HUES64 (cell line): ENCODE results near the gene MMP26. TPM values are rescaled to one million over a fixed set of nuclear protein-coding genes. Genes with fewer than 3 reads are reported as not detected.

Experiments used
- H3K27ac ChIP-seq: 2 replicates; pipeline ENCODE4 v1.7.0; 2013; ENCODE audit warnings: low read depth, low read length, inconsistent platforms
- H3K27me3 ChIP-seq: 2 replicates; pipeline ENCODE4 v1.6.1; 2013; ENCODE audit warnings: mild to moderate bottlenecking, low read length; ENCODE audit not compliant: insufficient read depth
- H3K36me3 ChIP-seq: 2 replicates; pipeline ENCODE4 v1.6.1; 2013; ENCODE audit warnings: mild to moderate bottlenecking, low read length; ENCODE audit not compliant: insufficient read depth
- H3K4me1 ChIP-seq: 2 replicates; pipeline ENCODE4 v1.6.1; 2013; ENCODE audit warnings: mild to moderate bottlenecking, low read length, moderate library complexity; ENCODE audit not compliant: insufficient read depth
- H3K4me3 ChIP-seq: 2 replicates; pipeline ENCODE4 v1.5.1; 2013; ENCODE audit warnings: mild to moderate bottlenecking, low read length, moderate library complexity
- H3K9ac ChIP-seq: 2 replicates; pipeline ENCODE4 v1.6.1; 2013; ENCODE audit warnings: mild to moderate bottlenecking, low read depth, low read length
- H3K9me3 ChIP-seq: 2 replicates; pipeline ENCODE4 v1.6.1; 2013; ENCODE audit warnings: low read depth, low read length; ENCODE audit not compliant: insufficient read depth
- WGBS: fragments of 150-250, 120-280 bp; methylation state at CpG from one replicate; pipeline ENCODE4 v1.1.7; 2013; ENCODE audit warnings: missing lambda C conversion rate; 5-methylcytosine and 5-hydroxymethylcytosine counted together
- polyA plus RNA-seq, 2 experiments: library from polyadenylated mRNA; stranded (reverse); fragments of 50-300 nt; gene quantifications; one replicate each; pipeline ENCODE4 v1.2.3, GENCODE V29; 2013

Gene MMP26
- not detected for polyA plus RNA-seq (2013, experiment 1 of 2)
- not detected for polyA plus RNA-seq (2013, experiment 2 of 2)

DNA sequence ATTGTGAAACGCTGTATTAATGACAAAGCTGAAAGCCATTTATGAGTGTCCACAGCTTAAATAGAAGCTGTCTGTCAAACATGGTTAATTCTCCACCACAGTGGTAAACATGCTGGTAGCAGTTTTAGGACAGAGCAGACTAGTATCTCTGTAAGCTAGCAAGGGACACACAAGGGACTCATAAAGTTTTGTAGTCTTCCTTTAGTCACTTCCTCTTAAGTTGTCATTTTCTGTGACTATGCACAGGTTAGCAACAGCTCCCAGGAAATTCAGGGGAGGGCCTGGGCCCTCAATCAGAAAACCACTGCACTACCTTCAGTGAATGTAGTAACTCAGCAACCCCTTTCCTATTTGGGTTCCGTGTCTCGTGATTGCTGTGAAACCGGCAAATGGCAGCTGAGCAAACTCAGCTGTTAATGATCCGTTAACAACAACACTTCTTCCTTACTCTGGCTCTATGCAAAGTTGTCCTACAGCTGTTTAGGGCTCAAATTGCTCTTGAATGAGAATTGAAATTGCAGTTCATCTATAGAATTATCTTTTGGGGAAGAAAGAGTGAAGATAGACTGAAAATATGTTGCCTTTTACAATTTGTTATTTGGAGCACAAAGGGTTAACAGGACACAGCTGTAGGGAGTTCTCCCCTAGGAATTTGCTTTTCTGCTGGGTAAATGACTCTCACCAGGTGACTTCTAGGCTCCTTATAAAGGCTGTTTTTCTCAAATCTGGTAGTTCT lies at the start of gene MMP26:
Gene MMP26 (plus strand): TSS at position 731 of the 736 bp plus-strand sequence.
- Histone ChIP-seq H3K9ac (peak within 1 kb of the TSS; percentile 8; the same call in 1 of the 2 replicates), H3K36me3 (no peaks in the 10 kb centered on the region), H3K4me3 (peak within 1 kb of the TSS; percentile 35), H3K27me3 (no peaks in the 10 kb centered on the region), H3K27ac (peak within 1 kb of the TSS; percentile 70), H3K9me3 (no peaks in the 10 kb centered on the region), H3K4me1 (peaks cover 20% of the 10 kb centered on the region)
- 30% methylated on average over 5 of the region's 5 CpGs for WGBS

DNA sequence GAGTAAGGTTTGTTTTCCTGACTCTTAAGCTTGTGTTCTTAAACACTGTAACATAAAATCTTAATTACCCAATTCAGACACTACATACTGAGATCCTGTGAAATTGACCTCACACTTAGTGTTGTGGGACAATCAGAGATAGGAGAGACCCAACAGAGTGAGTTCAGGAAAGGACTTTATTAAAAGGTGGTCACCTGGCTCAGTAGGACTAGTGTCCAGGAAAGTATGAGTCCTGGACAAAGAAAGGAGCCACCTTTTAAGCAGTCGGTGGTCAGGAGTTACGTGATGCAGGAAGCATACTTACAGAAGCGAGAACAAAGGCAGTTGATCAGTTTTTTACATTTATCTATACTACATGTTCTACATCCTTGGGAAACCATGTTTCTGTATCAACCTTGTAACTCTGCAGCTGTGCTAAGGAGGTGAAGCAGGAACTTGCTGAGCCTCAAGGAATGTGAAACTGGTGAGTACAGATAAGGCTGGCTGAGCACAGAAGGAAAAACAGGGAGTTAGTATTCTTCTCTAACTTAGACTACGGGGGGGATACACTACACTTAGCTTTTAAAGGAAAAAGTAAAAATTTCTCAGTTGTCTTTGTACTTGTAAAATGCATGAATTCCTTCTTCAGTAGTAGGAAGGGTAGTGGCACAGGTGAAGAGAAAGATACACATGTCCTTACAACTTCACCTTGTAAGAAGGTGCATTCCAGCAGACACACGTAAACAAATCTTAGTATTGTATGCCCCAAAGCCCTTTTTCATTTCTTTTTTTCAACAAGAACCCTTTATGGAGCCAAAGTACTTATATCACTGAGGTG lies 45.7 kb upstream of the MMP26 start:
- no peaks in the 10 kb centered on the region for H3K27me3 ChIP-seq
- no peak overlapping the region for H3K27ac ChIP-seq
- no peaks in the 10 kb centered on the region for H3K4me1 ChIP-seq
- no peaks in the 10 kb centered on the region for H3K36me3 ChIP-seq
- WGBS: 87% methylated on average over 4 of the region's 5 CpGs
- no peak overlapping the region for H3K9ac ChIP-seq
- H3K4me3 ChIP-seq: no peak overlapping the region
- no peaks in the 10 kb centered on the region for H3K9me3 ChIP-seq

DNA sequence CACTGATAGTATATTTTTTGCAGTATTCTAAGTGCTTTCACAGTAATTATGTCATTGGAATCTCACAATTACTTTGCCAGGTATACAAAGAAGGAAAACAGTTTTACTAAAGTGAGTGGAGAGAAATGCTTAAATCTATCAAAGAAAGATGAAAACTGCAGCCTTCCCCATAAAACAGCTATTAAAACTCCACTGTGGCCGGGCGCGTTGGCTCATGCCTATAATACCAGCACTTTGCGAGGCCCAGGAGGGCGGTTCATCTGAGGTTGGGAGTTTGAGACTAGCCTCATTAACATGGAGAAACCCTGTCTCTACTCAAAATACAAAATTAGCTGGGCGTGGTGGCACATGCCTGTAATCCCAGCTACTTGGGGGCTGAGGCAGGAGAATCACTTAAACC lies 41.7 kb upstream of the MMP26 start:
- H3K27me3 ChIP-seq: no peaks in the 10 kb centered on the region
- no peak overlapping the region for H3K27ac ChIP-seq
- whole genome bisulfite sequencing: 97% methylated on average over 6 of the region's 6 CpGs
- H3K4me1 ChIP-seq: no peaks in the 10 kb centered on the region
- no peak overlapping the region for H3K9ac ChIP-seq
- no peaks in the 10 kb centered on the region for H3K36me3 ChIP-seq
- no peaks in the 10 kb centered on the region for H3K9me3 ChIP-seq
- H3K4me3 ChIP-seq: no peak overlapping the region

DNA sequence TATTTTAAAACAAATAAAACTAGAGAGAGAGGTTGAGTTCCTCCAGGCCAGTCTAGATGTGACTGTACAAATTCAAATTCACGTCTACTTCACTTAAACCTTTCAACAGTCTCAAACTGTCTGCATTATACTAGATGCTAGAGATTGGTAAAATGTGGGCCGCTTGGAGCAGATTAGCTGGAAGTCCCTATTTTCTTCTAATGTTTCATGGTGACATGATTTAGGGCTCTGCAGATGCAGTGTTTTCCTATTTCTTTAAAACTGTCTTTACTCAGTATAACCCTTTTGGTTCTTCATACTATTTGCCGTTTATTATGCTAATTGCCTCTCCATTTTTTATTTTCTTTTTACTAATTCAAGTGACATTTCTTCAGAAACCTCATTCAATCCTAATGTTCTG lies 40.4 kb upstream of the MMP26 start:
- Histone ChIP-seq H3K36me3 (no peaks in the 10 kb centered on the region), H3K9ac (no peak overlapping the region), H3K9me3 (no peaks in the 10 kb centered on the region), H3K27me3 (no peaks in the 10 kb centered on the region), H3K4me1 (no peaks in the 10 kb centered on the region), H3K27ac (no peak overlapping the region), H3K4me3 (no peak overlapping the region)
- WGBS: over 99% methylated on average over 3 of the region's 3 CpGs

DNA sequence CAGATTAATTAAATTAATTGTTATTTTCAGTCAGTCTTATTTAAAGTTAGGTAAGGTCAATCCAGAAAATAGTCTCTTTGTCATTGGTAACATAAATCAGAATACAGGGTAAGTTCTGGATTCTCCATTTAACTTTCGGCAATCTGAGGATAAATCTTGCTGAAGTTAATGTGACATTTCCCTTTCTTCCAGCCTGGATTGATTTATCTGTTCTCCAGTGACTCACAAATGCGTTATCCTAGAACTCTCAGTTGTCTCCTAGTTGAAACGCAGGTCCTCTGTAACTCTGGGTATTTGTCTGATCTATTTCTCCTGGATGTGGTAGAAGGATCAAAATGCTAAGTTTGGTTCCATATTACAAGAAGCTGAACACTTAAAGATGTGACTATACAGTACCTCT lies 39.8 kb upstream of the MMP26 start:
- Histone ChIP-seq H3K9ac (no peak overlapping the region), H3K27me3 (no peaks in the 10 kb centered on the region), H3K9me3 (no peaks in the 10 kb centered on the region), H3K36me3 (no peaks in the 10 kb centered on the region), H3K4me3 (no peak overlapping the region), H3K27ac (no peak overlapping the region), H3K4me1 (no peaks in the 10 kb centered on the region)
- 95% methylated on average over 3 of the region's 3 CpGs for WGBS

DNA sequence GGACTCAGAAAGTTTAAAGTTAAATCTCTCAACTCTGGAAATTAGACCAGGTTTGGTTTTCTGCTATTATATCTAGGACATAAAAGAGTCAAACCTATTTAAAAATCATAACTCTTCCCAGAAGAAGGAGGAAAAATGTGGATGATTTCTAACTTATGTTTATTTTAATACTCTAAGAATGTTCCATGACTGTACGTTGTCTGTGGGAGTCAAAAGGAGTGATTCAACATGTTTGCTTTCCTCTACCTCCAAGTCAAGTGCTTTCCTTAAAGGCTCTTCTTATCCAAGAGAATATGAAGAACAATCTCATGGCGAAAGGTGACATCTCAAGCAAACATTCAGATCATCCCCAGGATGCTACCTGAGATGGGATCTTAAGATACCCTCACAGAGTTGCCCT lies 39.2 kb upstream of the MMP26 start:
- H3K27ac ChIP-seq: no peak overlapping the region
- no peak overlapping the region for H3K4me3 ChIP-seq
- H3K36me3 ChIP-seq: no peaks in the 10 kb centered on the region
- no peak overlapping the region for H3K9ac ChIP-seq
- H3K4me1 ChIP-seq: no peaks in the 10 kb centered on the region
- no peaks in the 10 kb centered on the region for H3K9me3 ChIP-seq
- H3K27me3 ChIP-seq: no peaks in the 10 kb centered on the region
- WGBS: 94% methylated on average over 2 of the region's 2 CpGs

DNA sequence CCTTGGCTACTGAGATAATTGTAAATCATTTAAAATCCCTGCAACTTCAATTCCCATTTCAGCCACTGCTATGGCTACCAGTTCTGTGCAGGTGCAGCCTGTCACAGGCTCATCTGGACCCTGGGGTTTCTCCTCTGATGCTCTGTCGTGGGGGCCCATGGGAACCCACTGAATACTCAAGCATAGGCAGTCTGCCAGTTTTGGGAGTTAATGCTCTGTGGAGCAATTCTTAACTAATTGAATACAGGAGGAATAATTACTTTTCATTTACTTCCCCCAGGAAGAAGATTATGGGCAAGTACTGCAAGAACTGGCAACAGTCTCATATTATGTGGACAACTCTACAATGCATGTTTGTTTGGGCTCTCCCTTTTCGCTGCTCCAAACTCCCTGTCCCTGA lies 32.8 kb upstream of the MMP26 start:
- no peak overlapping the region for H3K9ac ChIP-seq
- 96% methylated on average over 2 of the region's 2 CpGs for WGBS
- H3K36me3 ChIP-seq: no peaks in the 10 kb centered on the region
- no peaks in the 10 kb centered on the region for H3K27me3 ChIP-seq
- no peaks in the 10 kb centered on the region for H3K9me3 ChIP-seq
- no peak overlapping the region for H3K4me3 ChIP-seq
- H3K27ac ChIP-seq: no peak overlapping the region
- H3K4me1 ChIP-seq: no peaks in the 10 kb centered on the region

DNA sequence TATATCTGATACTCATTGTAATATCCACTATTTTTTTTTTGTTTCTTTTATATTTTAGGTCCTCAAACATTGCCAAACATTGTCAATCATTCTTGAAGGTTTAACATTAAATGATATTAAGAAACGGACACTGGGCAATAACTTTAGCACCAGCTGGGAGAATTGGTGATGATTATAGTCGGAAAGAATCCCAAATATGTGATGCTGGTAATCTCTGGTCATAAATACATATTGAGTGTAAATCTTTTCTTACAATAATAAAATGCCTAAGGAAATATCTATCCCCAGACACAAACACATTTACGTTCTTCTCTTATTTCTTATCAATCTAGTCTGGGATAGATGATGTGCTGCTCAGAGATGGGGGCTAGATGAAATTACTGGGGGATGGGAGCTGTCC lies 32.1 kb upstream of the MMP26 start:
- WGBS: 90% methylated on average over 1 of the region's 3 CpGs
- H3K27me3 ChIP-seq: no peaks in the 10 kb centered on the region
- no peak overlapping the region for H3K9ac ChIP-seq
- no peaks in the 10 kb centered on the region for H3K4me1 ChIP-seq
- no peak overlapping the region for H3K27ac ChIP-seq
- no peak overlapping the region for H3K4me3 ChIP-seq
- H3K9me3 ChIP-seq: no peaks in the 10 kb centered on the region
- no peaks in the 10 kb centered on the region for H3K36me3 ChIP-seq

DNA sequence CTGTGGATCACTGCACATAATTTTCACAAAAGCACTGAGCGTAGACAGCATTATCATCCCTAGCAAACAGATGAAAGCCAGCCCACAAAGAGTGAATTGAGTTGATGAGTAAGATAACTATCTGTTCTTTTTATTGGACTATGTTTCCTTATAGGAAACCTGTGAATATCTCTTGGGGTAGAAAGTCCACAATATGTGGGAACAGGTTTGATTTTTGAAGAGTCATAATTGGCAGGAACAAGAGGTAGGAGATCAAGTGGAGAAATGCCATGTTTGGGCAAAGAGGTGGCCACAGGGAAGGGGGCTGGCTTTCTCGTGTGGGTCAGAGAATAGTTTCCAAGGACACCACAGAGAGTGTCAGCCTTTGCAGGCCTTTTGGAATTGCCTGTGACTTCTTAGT lies 30.8 kb upstream of the MMP26 start:
- WGBS: 98% methylated on average over 2 of the region's 2 CpGs
- Histone ChIP-seq H3K27ac (no peak overlapping the region), H3K4me1 (no peaks in the 10 kb centered on the region), H3K36me3 (no peaks in the 10 kb centered on the region), H3K9me3 (no peaks in the 10 kb centered on the region), H3K4me3 (no peak overlapping the region), H3K27me3 (no peaks in the 10 kb centered on the region), H3K9ac (no peak overlapping the region)

DNA sequence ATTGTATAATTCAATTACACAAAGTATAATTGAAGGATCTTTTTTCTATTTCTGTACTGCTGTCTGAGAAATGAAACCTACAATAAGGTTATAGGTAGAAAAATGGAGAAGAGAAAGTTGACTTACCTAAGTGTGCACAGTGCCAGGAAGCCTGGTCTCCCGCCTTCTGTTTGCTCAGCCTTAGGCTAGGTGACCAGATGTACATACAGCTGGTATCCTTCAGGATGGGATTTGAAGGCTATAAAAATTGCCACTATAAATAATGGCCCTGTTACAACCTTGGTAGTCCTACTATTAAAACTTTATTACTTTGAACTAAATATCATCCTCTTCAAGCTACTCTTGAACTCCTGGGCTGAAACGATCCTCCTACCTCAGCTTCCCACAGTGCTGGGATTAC lies 26.6 kb upstream of the MMP26 start:
- Histone ChIP-seq H3K27me3 (no peaks in the 10 kb centered on the region), H3K9ac (no peak overlapping the region), H3K4me1 (no peaks in the 10 kb centered on the region), H3K27ac (no peak overlapping the region), H3K9me3 (no peaks in the 10 kb centered on the region), H3K36me3 (no peaks in the 10 kb centered on the region), H3K4me3 (no peak overlapping the region)
- WGBS: 98% methylated on average over 2 of the region's 2 CpGs

DNA sequence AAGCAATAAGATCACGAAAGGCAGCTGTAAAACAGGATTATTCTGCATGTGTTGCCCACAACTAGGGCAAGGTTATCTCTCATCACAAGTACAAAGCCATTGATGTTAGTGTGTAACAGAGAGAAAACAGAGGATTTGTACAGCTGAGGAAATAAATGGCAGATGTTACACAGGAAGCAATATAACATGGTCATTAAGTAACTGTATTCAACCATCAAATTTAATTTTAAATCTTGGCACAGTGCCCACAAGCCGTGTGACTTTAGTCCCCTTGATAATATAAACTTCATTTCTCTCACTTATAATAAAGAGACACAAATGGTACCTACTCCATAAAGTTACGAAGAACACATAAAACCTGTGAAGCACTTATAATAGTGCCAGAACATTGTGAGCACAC lies 24.2 kb upstream of the MMP26 start:
- Histone ChIP-seq H3K9ac (no peak overlapping the region), H3K27me3 (no peaks in the 10 kb centered on the region), H3K9me3 (no peaks in the 10 kb centered on the region), H3K27ac (no peak overlapping the region), H3K4me3 (no peak overlapping the region), H3K4me1 (no peaks in the 10 kb centered on the region), H3K36me3 (no peaks in the 10 kb centered on the region)
- 95% methylated on average over 3 of the region's 3 CpGs for WGBS
